ENCODE data around the gene LRP3.

DNA sequence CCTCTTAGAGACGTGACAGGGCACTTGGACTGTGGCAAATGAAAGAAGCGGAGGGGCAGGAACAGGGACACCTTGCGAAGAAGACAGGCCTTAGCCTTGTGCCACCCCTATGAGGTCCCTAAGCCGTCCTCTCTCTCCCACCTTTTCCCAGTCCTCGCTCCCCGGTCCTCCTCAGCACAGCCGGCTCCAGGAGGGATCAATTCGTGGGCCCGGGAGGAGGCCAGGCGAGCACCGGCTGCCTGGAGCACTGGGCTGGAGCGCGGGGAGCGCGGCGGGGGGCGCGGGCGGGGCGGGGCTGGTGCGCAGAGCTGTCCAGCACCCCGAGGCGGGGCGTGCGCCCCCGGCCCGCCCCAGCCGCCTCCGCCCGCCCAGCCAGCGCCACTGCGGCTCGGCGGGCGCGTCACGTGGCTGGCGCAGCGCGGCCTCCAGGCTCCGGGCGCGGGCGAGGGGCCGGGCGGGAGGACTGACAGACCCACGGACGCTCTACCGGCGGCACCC is at the start of gene LRP3:
- TF ChIP-seq, protein P1, sequence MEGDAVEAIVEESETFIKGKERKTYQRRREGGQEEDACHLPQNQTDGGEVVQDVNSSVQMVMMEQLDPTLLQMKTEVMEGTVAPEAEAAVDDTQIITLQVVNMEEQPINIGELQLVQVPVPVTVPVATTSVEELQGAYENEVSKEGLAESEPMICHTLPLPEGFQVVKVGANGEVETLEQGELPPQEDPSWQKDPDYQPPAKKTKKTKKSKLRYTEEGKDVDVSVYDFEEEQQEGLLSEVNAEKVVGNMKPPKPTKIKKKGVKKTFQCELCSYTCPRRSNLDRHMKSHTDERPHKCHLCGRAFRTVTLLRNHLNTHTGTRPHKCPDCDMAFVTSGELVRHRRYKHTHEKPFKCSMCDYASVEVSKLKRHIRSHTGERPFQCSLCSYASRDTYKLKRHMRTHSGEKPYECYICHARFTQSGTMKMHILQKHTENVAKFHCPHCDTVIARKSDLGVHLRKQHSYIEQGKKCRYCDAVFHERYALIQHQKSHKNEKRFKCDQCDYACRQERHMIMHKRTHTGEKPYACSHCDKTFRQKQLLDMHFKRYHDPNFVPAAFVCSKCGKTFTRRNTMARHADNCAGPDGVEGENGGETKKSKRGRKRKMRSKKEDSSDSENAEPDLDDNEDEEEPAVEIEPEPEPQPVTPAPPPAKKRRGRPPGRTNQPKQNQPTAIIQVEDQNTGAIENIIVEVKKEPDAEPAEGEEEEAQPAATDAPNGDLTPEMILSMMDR (IDR thresholded peaks at IDR 0.05): no peak
- no peak for TF ChIP-seq EP300 (IDR thresholded peaks at IDR 0.05; ENCODE audit: borderline replicate concordance in 1 of 2, low read depth in 1 of 2, low read length in 1 of 2)
- TF ChIP-seq TEAD4 (IDR thresholded peaks at IDR 0.05; ENCODE audit: borderline replicate concordance, insufficient read depth): no peak
- no peak for TF ChIP-seq RAD21 (IDR thresholded peaks at IDR 0.05; ENCODE audit: low read length)
- no peak for TF ChIP-seq GABPA (IDR thresholded peaks at IDR 0.05; ENCODE audit: low read depth)
- TF ChIP-seq, protein P2, sequence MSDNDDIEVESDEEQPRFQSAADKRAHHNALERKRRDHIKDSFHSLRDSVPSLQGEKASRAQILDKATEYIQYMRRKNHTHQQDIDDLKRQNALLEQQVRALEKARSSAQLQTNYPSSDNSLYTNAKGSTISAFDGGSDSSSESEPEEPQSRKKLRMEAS (IDR thresholded peaks at IDR 0.05; ENCODE audit: low read depth): no peak
- TF ChIP-seq, protein P3, sequence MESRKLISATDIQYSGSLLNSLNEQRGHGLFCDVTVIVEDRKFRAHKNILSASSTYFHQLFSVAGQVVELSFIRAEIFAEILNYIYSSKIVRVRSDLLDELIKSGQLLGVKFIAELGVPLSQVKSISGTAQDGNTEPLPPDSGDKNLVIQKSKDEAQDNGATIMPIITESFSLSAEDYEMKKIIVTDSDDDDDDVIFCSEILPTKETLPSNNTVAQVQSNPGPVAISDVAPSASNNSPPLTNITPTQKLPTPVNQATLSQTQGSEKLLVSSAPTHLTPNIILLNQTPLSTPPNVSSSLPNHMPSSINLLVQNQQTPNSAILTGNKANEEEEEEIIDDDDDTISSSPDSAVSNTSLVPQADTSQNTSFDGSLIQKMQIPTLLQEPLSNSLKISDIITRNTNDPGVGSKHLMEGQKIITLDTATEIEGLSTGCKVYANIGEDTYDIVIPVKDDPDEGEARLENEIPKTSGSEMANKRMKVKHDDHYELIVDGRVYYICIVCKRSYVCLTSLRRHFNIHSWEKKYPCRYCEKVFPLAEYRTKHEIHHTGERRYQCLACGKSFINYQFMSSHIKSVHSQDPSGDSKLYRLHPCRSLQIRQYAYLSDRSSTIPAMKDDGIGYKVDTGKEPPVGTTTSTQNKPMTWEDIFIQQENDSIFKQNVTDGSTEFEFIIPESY (IDR thresholded peaks at IDR 0.05; ENCODE audit: borderline replicate concordance, low read depth): no peak
- TF ChIP-seq MXI1 (IDR thresholded peaks at IDR 0.05; ENCODE audit: low read depth, low read length): peak; percentile 63

Data from SK-N-SH (cell line).